Breast epithelium (tissue), 4 donors: ENCODE data around the gene NSMCE4A. TPM values are rescaled to one million over a fixed set of nuclear protein-coding genes. Genes with fewer than 3 reads are reported as not detected.
A peak's percentile ranks its signal among the peaks of the same experiment; 100 is the strongest.
"Not testable (repeated sequence)": the region's sequence is repeated elsewhere in the genome, so short reads cannot be mapped to it uniquely, and the experiment has no call there.

Source experiments
- DNase-seq, 2 donors: peaks; one replicate each; pipeline ENCODE4 v3.0.0-alpha.2; 2019; ENCODE audit warnings: low spot score in 2 of 2
- H3K27ac ChIP-seq, 2 donors: fragments of 200-600 bp; sonication (generic) in 1 of 2; one replicate each; pipeline ENCODE4 v1.5.1; 2016 to 2019; ENCODE audit warnings: mild to moderate bottlenecking in 1 of 2
- H3K27me3 ChIP-seq, 2 donors: fragments of 200-600 bp; sonication (generic) in 1 of 2; one replicate each; pipeline versions ENCODE4 v1.5.1 to v1.6.0; 2017 to 2019; ENCODE audit warnings: control low read depth in 1 of 2, mild to moderate bottlenecking in 1 of 2
- H3K36me3 ChIP-seq: fragments of 200-600 bp; one replicate; pipeline ENCODE4 v1.5.1; 2019
- H3K4me1 ChIP-seq, 2 donors: fragments of 200-600 bp; sonication (generic); one replicate each; pipeline ENCODE4 v1.5.1; 2016 to 2019; ENCODE audit warnings: control low read depth in 1 of 2
- H3K4me3 ChIP-seq, 3 donors: fragments of 200-600 bp; sonication (generic); 1 replicate in 2 of 3; 2 replicates in 1 of 3; pipeline ENCODE4 v1.5.1; 2016 to 2019; ENCODE audit warnings: mild to moderate bottlenecking in 3 of 3, moderate library complexity in 2 of 3
- H3K9me3 ChIP-seq, 2 donors: fragments of 200-600 bp; sonication (generic) in 1 of 2; one replicate each; pipeline ENCODE4 v1.5.1; 2016 to 2019; ENCODE audit warnings: control low read depth in 1 of 2
- CTCF ChIP-seq, 3 donors: fragments of 450-650 bp; IDR thresholded peaks; one replicate each; pipeline ENCODE4 v1.5.1; 2016 to 2017; ENCODE audit warnings: antibody characterized with exemption in 3 of 3, mild to moderate bottlenecking in 3 of 3, moderate library complexity in 3 of 3
- POLR2A ChIP-seq: fragments of 450-650 bp; IDR thresholded peaks from one replicate; pipeline ENCODE4 v1.6.1; 2016; ENCODE audit warnings: antibody characterized with exemption, mild to moderate bottlenecking, moderate library complexity
- POLR2AphosphoS5 ChIP-seq, 3 donors: sonication (generic); formaldehyde crosslinking; IDR thresholded peaks; one replicate each; pipeline ENCODE4 v1.6.1; 2017; ENCODE audit warnings: antibody characterized with exemption in 3 of 3
- intact Hi-C: fragments of 100-400 bp; cut with DNase I; formaldehyde crosslinking; loops from one replicate; pipeline ENCODE4 v1.15.1; 2023; ENCODE audit warnings: low total_unique reads
- total RNA-seq, 3 donors: library from RNA; depleted of rRNA; stranded (reverse); fragments of >200 nt; gene quantifications; one replicate each; pipeline ENCODE4 v1.1.0, GENCODE V29; 2016

NSMCE4A gene
- total RNA-seq, 3 donors from 2014 or later = 72.2 to 120 (median 119) TPM

GRCh38 chr10:121927318-121927840, 47.6 kb downstream of the NSMCE4A start:
- TF ChIP-seq POLR2A (no peak), CTCF (IDR thresholded peaks at IDR 0.05) (no peak), POLR2AphosphoS5 (IDR thresholded peaks at IDR 0.05) (no peak)
- Histone ChIP-seq H3K9me3 (no peaks in the 10 kb centered on the region), H3K36me3 (no peaks in the 10 kb centered on the region), H3K27me3 (no peaks in the 10 kb centered on the region), H3K27ac (peak overlapping the region; percentile 99 to 100), H3K4me3 (peak overlapping the region; percentile 96 to 100 (median 98)), H3K4me1 (peaks cover 0 to 4% of the 10 kb centered on the region in 2 donors)
- intact Hi-C loops = no loop called here
- DNase-seq = peak in 1 of 2 donors; percentile 28

- H3K9me3 ChIP-seq = no peaks in the 10 kb centered on the region
- DNase-seq = no peak
Observed at GRCh38 chr10:121926671-121927317, 48.2 kb downstream of the NSMCE4A start.

GRCh38 chr10:121926157-121926556, 48.9 kb downstream of the NSMCE4A start:
- H3K9me3 ChIP-seq = no peaks in the 10 kb centered on the region
- peak overlapping the region in 1 of 3 donors; percentile 100 for H3K4me3 ChIP-seq
- no peaks in the 10 kb centered on the region for H3K27me3 ChIP-seq
- no peaks in the 10 kb centered on the region for H3K36me3 ChIP-seq
- DNase-seq = no peak
- no peak for TF ChIP-seq POLR2A
- no peak for TF ChIP-seq CTCF (IDR thresholded peaks at IDR 0.05)
- no peak for TF ChIP-seq POLR2AphosphoS5 (IDR thresholded peaks at IDR 0.05)
- H3K4me1 ChIP-seq = peaks cover 0 to 4% of the 10 kb centered on the region in 2 donors
- intact Hi-C loops = no loop called here
- peak overlapping the region in 1 of 2 donors; percentile 99 for H3K27ac ChIP-seq

More at GRCh38 chr10:121926671-121927317, 48.2 kb downstream of the NSMCE4A start:
- TF ChIP-seq POLR2AphosphoS5 (IDR thresholded peaks at IDR 0.05) (no peak), CTCF (IDR thresholded peaks at IDR 0.05) (no peak), POLR2A (no peak)
- Histone ChIP-seq H3K27ac (peak overlapping the region; percentile 99 to 100), H3K36me3 (no peaks in the 10 kb centered on the region), H3K4me3 (peak overlapping the region; percentile 96 to 100 (median 98)), H3K27me3 (no peaks in the 10 kb centered on the region), H3K4me1 (peaks cover 0 to 4% of the 10 kb centered on the region in 2 donors)
- intact Hi-C loops = no loop called here

GRCh38 chr10:121921238-121921931, 53.6 kb downstream of the NSMCE4A start:
- H3K9me3 ChIP-seq = no peaks in the 10 kb centered on the region
- no peak for DNase-seq
- no peaks in the 10 kb centered on the region for H3K36me3 ChIP-seq
- no peaks in the 10 kb centered on the region for H3K27me3 ChIP-seq
- TF ChIP-seq POLR2AphosphoS5 (IDR thresholded peaks at IDR 0.05) = no peak
- TF ChIP-seq POLR2A = no peak
- no peak for TF ChIP-seq CTCF (IDR thresholded peaks at IDR 0.05)
- no peak overlapping the region for H3K27ac ChIP-seq
- intact Hi-C loops = no loop called here
- H3K4me1 ChIP-seq = peaks cover 0 to 4% of the 10 kb centered on the region in 2 donors
- no peak overlapping the region for H3K4me3 ChIP-seq

GRCh38 chr10:121919666-121920065, 55.4 kb downstream of the NSMCE4A start:
- Histone ChIP-seq H3K27me3 (no peaks in the 10 kb centered on the region), H3K36me3 (no peaks in the 10 kb centered on the region), H3K27ac (no peak overlapping the region), H3K4me3 (no peak overlapping the region), H3K4me1 (no peaks in the 10 kb centered on the region), H3K9me3 (no peaks in the 10 kb centered on the region)
- TF ChIP-seq POLR2A (no peak), CTCF (IDR thresholded peaks at IDR 0.05) (no peak), POLR2AphosphoS5 (IDR thresholded peaks at IDR 0.05) (no peak)
- DNase-seq = no peak
- intact Hi-C loops = no loop called here

GRCh38 chr10:121918800-121919199, 56.2 kb downstream of the NSMCE4A start:
- intact Hi-C loops, H3K36me3 ChIP-seq: not testable (repeated sequence)

More at GRCh38 chr10:121918800-121919199, 56.2 kb downstream of the NSMCE4A start:
- not testable (repeated sequence) for H3K4me3 ChIP-seq, H3K27me3 ChIP-seq, H3K27ac ChIP-seq, H3K4me1 ChIP-seq, DNase-seq, H3K9me3 ChIP-seq
